Measurements from ENCODE around the gene DES. TPM values are rescaled to one million over a fixed set of nuclear protein-coding genes. Genes with fewer than 3 reads are reported as not detected.

DES gene
- total RNA-seq, 2 donors from 2014 or later: 5,895 to 7,519 TPM

DNA sequence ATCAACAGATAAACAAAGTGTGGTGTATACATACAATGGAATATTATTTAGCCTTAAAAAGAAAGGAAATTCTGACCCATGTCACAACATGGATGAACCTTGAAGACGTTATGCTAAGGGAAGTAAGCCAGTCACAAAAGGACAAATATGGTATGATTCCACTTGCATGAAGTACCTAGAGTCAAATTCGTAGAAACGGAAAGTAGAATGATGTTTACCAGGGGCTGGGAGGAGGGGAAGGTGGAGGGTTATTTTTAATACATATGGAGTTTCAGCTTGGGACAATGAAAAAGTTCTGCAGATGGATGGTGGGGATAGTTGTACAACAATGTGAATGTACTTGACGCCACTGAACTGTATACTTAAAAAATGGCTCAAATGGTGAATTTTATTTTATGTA, 3.3 kb upstream of the DES start:
- ATAC-seq (no peak), DNase-seq (no peak)
- intact Hi-C loops (cut with DNase I): loop anchor here in 1 of 2 donors (10.0 kb wide), 1 partner anchor 230 kb away; no protein-coding TSS in a partner anchor

DNA sequence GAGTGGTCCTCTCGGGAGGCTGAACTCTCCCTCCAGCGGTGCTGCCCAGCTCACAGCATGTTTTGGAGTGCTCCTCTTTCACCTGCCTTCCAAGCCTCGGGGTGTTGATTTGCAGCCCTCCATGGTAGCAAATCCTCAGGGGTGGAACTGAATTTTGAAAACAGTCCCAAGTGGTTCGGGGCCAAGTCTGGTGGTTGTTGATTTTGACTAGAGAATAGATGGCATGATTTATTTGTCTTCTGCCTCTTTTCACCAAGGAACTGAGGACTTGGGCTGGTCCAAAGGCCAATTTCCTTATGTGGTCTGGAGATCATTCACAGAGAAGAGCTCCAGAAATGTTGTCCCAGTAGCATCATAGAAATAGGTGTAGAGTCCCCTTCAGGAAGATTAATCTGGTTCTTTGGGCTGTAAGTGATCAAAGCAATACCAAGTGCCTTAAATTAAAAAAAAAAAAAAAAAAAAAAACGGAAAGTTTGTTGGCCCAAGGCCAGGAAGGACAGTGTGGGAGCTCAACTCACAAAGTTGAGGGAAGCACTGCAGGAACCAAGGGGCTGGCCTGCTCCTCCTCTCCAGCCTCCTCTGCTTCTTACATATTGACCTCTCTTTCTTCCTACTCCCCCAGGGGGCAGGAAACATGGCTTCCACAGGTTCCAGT, 2.5 kb upstream of the DES start:
- no peak for DNase-seq
- intact Hi-C loops (cut with DNase I): loop anchor here in 1 of 2 donors (10.0 kb wide), 1 partner anchor 229 kb away; no protein-coding TSS in a partner anchor
- ATAC-seq: no peak

DNA sequence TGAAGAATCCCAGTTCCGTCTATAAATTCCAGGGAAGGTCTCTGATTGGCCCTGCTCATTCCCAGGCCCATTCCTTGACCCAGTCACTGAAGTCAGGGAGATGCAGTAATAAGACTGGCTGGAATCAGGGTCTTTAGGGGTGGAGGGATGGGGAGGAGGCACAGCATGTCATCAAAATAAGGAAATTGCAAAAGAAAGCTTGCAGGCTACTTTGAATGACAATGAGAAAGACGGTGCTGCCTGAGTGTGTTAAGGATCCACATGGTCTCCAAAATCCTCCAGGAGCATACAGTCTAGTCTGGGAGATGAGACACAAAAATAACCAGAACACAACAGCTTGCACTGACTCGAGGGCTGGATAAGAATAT, 2.0 kb upstream of the DES start:
- no peak for ATAC-seq
- intact Hi-C loops (cut with DNase I): loop anchor here in 1 of 2 donors (10.0 kb wide), 1 partner anchor 229 kb away; no protein-coding TSS in a partner anchor
- DNase-seq: no peak

DNA sequence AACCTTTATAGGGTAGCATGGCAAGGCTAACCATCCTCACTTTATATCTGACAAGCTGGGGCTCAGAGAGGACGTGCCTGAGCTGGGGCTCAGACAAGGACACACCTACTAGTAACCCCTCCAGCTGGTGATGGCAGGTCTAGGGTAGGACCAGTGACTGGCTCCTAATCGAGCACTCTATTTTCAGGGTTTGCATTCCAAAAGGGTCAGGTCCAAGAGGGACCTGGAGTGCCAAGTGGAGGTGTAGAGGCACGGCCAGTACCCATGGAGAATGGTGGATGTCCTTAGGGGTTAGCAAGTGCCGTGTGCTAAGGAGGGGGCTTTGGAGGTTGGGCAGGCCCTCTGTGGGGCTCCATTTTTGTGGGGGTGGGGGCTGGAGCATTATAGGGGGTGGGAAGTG, 1.2 kb upstream of the DES start:
- ATAC-seq (peak in 1 of 2 donors; percentile 2), DNase-seq (no peak)
- intact Hi-C loops (cut with DNase I): loop anchor here in 1 of 2 donors (10.0 kb wide), 1 partner anchor 228 kb away; no protein-coding TSS in a partner anchor

DNA sequence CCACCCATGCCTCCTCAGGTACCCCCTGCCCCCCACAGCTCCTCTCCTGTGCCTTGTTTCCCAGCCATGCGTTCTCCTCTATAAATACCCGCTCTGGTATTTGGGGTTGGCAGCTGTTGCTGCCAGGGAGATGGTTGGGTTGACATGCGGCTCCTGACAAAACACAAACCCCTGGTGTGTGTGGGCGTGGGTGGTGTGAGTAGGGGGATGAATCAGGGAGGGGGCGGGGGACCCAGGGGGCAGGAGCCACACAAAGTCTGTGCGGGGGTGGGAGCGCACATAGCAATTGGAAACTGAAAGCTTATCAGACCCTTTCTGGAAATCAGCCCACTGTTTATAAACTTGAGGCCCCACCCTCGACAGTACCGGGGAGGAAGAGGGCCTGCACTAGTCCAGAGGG, 803 bp upstream of the DES start:
- DNase-seq (peak; percentile 71), ATAC-seq (peak; percentile 57 to 59)
- intact Hi-C loops (cut with DNase I): loop anchor here in 1 of 2 donors (10.0 kb wide), 1 partner anchor 227 kb away; no protein-coding TSS in a partner anchor

DNA sequence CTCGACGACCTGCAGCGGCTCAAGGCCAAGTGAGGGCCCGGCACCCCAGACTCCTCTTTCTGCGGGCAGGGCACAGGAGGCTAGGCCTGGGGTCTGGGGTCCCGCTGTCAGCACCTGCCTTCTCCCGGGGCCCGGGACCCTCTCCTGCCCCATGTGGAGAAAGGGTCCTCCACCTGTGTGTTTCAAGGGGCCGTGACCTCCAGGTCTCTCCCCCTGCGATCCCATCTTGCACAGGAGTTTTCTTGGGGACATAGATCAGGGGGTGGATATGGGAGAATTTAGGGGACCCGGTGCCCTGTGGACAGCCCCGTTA, 791 bp downstream of the DES start:
- DNase-seq (no peak), ATAC-seq (no peak)
- intact Hi-C loops (cut with DNase I): loop anchor here in 1 of 2 donors (2.0 to 10.0 kb wide), 2 partner anchors 14 to 226 kb away; no protein-coding TSS in a partner anchor

DNA sequence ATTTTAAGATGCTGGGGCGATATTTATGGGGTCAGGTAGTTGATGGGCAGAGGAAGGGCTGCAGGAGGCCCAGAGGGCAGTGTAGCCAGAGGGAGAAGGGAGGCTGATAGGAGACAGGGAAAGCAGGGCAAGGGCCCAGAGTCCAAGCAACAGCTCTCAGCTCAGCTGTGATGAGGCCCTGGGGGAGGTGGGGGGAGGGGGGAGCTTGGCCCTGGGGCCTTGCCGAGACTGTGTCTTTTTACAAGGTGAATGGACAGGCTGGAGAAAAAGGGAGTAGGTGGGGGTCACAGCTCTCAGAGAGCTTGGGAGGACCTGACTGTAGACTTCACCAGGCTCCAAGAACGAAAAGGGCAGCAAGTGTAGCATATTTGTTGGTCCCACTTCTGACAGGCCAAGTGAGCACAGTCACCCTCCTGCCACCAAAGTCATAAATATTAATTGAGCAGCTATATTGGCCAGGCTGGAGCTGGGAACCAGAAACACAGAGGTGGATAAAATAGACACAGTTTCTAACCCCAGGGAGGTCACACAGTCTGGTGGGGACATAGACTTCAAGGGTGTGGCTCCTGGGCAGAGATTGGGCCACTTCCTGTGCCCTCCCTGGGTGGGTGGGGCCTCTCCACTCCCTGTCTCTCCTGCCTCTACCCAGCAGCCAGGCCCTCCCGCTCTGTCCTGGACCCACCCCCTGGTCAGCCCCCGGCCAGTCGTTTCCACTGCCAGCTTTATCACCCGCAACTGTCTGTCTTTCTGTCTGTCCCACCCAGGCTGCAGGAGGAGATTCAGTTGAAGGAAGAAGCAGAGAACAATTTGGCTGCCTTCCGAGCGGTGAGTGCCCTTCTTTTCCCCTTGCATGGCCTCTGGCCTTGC, 1.4 kb downstream of the DES start:
- DNase-seq (no peak), ATAC-seq (peak; percentile 57 to 70)
- intact Hi-C loops (cut with DNase I): loop anchor here in 1 of 2 donors (2.0 to 10.0 kb wide), 2 partner anchors 15 to 225 kb away; no protein-coding TSS in a partner anchor

DNA sequence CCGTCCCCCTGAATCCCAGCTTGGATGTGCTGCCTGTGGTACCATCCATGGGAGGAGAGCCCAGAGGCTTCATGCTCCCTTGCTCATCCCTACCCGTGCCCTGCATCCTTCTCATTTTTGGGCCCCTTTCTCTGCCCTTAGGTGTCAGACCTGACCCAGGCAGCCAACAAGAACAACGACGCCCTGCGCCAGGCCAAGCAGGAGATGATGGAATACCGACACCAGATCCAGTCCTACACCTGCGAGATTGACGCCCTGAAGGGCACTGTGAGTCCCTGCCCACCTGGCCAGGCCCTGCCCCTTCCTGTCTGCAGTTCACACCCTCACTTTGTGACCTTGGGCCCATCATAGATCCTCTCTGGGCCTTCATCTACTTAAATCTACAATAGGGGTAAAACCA, 2.5 kb downstream of the DES start:
- intact Hi-C loops (cut with DNase I): no loop called here
- ATAC-seq: no peak

DNA sequence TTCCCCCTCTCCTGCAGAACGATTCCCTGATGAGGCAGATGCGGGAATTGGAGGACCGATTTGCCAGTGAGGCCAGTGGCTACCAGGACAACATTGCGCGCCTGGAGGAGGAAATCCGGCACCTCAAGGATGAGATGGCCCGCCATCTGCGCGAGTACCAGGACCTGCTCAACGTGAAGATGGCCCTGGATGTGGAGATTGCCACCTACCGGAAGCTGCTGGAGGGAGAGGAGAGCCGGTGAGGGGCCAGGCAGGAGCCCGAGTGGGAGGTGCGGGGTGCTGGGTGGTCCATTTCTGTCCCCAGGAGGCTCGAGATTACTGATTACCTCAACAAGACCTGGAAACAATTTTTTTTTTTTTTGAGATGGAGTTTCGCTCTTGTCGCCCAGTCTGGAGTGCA, 3.1 kb downstream of the DES start:
- ATAC-seq (no peak), DNase-seq (no peak)
- intact Hi-C loops (cut with DNase I): no loop called here

More for the DNA sequence above, 2.5 kb downstream of the DES start:
- DNase-seq: no peak

DNA sequence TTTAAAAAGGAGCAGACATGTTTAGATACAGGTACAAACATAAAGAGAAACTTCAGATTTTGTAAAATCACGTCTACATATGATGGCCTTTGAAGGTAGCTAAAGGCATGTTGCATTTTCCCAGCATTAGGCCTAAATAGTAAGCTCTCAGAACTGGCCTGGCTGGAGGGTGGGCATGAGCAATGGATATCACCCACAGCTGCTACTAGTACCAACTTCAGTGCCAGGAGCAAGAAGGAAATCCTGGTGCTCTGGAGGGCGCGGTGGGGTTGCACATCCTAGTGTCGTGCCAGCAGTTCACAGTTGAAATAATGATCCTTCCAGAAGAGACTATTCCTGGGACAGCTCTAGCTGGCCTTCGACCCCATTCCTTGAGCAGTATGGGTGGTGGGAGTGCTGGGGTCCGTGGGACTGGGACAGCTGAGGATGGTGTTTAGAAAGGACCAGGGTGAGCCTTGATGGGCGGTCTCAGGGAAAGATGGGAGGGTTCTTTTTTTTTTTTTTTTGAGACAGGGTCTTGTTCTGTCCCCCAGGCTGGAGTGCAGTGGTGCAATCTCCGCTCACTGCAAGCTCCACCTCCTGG, 4.9 kb downstream of the DES start:
- DNase-seq: no peak
- intact Hi-C loops (cut with DNase I): no loop called here
- no peak for ATAC-seq

DNA sequence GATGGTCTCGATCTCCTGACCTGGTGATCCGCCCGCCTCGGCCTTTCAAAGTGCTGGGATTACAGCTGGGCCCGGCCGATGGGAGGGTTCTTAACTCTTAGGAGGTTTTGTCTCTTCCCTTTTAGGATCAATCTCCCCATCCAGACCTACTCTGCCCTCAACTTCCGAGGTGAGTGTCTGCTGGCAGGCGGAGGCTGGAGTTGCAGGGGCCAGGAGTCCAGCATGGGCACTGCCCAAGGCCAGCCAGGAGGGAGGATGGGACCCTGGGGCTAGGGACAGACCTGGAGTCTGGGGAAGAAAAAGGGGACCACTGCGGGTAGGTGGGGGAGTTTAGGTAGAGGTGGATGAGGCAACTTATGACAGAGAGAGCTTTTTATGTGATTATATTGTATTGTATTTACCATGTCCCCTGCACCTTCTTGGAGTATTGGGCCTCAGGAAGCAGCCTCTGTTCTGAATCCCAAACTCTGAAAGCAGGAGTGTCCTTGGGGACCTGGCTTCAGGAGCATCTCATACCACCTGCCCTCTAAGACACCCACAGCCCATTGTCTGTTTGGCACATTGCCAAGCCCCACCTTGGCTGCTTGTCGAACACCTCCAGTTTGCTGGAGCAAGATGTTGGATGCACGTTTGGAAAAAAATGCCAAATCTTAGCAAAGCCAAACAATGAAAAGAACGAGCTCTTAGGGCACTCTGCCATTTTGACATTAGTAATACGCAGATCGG, 5.6 kb downstream of the DES start:
- ATAC-seq (no peak), DNase-seq (no peak)
- intact Hi-C loops (cut with DNase I): no loop called here

DNA sequence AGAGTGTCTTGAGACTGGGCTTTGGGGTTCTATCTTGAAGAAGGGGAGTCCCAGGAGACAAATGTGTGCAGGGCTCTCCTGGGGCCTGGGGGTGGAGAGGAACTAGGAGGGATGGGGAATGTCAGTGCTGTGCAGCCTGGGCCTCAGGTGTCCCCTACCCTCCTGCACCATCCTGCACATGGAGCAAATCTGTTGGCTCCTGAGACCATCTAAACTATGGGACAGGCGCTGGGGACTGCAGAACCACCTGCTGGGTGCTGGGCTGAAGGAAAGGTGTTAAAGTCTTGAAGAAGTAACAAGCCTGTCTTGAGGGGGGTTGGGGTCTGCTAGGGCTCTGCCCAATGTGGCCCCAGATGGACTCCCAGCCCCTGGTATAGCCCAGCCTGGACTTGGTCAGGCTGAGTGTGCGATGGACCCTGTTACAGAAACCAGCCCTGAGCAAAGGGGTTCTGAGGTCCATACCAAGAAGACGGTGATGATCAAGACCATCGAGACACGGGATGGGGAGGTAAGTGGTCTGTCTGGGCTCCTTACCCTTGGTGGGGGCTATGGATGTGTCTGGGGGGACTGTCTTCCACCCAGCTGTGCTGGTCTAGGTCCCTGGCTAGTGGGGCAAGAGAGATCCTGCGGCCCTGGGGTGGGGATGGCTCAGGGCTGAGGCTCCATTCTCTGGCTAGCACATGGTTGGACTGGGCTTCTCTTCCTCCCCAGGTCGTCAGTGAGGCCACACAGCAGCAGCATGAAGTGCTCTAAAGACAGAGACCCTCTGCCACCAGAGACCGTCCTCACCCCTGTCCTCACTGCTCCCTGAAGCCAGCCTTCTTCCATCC, 7.3 kb downstream of the DES start:
- no peak for DNase-seq
- ATAC-seq: peak in 1 of 2 donors; percentile 0

DNA sequence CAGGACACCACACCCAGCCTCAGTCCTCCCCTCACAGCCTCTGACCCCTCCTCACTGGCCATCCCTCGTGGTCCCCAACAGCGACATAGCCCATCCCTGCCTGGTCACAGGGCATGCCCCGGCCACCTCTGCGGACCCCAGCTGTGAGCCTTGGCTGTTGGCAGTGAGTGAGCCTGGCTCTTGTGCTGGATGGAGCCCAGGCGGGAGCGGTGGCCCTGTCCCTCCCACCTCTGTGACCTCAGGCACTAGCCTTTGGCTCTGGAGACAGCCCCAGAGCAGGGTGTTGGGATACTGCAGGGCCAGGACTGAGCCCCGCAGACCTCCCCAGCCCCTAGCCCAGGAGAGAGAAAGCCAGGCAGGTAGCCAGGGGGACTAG, 7.9 kb downstream of the DES start:
- peak in 1 of 2 donors; percentile 1 for ATAC-seq
- DNase-seq: no peak
- intact Hi-C loops (cut with DNase I): no loop called here

More for the DNA sequence above, 7.3 kb downstream of the DES start:
- intact Hi-C loops (cut with DNase I): no loop called here

DNA sequence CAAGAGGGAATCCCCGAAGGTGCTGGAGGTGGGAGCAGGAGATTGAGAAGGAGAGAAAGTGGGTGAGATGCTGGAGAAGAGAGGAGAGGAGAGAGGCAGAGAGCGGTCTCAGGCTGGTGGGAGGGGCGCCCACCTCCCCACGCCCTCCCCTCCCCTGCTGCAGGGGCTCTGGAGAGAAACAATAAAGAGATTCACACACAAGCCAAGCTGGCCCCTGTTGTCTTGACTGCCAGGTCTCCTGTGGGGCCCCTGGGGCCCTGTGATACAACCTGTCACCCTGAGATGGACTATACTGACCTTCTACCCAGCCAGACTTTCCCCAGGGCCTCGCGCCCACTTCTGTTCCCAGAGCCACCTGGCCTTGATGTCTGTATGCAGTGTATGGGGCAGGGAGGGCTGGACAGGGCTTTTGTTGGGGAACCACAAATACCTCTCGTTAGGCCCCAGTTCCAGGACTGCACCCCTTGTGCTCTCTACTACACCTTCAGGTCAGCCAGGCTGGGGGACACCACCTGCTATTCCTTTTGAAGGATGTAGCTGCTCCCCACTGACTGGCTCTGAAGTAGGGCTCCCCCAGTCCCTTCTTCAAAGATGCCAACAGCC, 8.5 kb downstream of the DES start:
- DNase-seq (no peak), ATAC-seq (no peak)
- intact Hi-C loops (cut with DNase I): no loop called here

DNA sequence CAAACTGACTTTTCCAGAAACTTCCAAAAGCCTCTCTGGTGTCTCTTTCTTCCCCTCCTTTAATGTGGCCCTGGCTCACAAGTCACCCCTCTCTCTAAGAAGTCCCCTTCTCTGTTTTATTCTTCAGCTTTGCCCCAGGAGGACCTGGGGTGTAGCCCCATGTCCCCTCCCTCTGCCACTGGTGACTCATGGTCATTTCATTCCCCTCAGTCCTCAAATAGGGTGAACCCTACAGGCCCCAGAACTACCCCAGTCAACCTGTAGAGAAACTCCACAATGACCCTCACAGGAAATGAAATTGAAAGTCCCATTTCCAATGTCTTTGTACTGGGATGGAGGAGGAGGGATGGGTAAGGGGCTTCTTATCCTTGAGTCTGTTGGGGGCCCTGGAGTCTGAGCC, 10.3 kb downstream of the DES start:
- ATAC-seq (peak in 1 of 2 donors; percentile 4), DNase-seq (no peak)
- intact Hi-C loops (cut with DNase I): no loop called here

DNA sequence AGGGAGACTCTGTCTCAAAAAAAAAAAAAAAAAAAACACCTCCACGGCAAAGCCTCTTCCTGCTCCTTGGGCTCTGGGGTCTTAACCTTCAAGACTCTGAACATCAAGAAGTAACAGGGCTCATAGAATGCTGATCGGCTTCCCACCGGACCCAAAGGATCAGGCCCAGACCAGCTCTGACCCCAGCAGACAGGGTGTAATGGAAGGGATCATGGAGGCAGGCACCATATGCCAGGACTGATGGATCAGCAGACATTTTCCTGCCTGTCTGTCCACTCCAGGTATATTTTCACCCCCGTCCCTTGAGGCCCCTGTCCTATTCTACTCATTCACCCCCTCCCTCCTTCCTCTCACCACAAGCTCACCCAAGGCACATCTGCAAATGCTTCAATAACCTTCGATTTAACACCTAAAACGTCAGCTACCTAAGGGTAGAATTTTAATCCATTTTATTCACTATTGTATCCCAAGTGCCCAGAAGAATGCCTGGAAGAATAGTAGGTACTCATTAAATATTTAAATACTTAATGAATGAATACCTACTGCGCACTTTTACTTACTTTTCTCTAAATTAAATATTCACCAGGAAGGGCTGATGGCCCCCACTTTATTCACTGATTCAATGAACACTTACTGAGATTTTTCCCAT, 11.9 kb downstream of the DES start:
- intact Hi-C loops (cut with DNase I): no loop called here
- ATAC-seq (peak in 1 of 2 donors; percentile 1), DNase-seq (no peak)
